AG09319 (cell line): ENCODE measurements around the gene SELPLG.

Source experiments
- DNase-seq: peaks from one replicate; pipeline ENCODE4 v3.0.0-alpha.2; 2010; ENCODE audit warnings: low read depth; ENCODE audit errors: extremely low read depth
- TF ChIP-seq, protein P1 (sequence below): IDR thresholded peaks from 2 replicates; pipeline ENCODE4 v1.5.1; 2011; ENCODE audit warnings: low read depth, mild to moderate bottlenecking, inconsistent platforms, low read length, moderate library complexity

The SELPLG gene

DNA sequence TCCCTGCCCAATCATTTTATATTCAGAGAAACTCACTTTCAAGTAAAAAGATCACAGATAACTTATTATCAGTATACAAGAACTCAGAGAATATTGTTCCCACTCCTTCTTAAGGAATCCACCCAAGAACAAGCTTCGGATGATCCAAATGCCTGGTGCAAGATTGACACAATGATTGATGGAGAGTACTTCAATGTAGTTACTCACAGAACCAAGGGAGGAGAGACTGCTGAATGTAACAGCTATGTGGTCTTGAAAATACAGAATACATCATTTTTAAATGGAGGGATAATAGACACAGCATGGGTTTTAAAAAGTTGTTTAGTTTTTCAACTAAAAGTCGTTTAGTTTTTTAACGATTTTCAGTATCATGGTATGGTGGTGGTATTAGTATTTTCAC is 38.4 kb upstream of the SELPLG start:
- TF ChIP-seq, protein P1, sequence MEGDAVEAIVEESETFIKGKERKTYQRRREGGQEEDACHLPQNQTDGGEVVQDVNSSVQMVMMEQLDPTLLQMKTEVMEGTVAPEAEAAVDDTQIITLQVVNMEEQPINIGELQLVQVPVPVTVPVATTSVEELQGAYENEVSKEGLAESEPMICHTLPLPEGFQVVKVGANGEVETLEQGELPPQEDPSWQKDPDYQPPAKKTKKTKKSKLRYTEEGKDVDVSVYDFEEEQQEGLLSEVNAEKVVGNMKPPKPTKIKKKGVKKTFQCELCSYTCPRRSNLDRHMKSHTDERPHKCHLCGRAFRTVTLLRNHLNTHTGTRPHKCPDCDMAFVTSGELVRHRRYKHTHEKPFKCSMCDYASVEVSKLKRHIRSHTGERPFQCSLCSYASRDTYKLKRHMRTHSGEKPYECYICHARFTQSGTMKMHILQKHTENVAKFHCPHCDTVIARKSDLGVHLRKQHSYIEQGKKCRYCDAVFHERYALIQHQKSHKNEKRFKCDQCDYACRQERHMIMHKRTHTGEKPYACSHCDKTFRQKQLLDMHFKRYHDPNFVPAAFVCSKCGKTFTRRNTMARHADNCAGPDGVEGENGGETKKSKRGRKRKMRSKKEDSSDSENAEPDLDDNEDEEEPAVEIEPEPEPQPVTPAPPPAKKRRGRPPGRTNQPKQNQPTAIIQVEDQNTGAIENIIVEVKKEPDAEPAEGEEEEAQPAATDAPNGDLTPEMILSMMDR, result no peak
- no peak for DNase-seq

- no peak for DNase-seq
- TF ChIP-seq, protein P1, result no peak
Measured at GRCh38 chr12:108671110-108671509, 37.4 kb upstream of the SELPLG start.

- TF ChIP-seq, protein P1, result no peak
- no peak for DNase-seq
Measured at GRCh38 chr12:108670066-108670631, 36.5 kb upstream of the SELPLG start.

GRCh38 chr12:108668542-108668941 is 34.8 kb upstream of the SELPLG start:
- TF ChIP-seq, protein P1, result no peak
- no peak for DNase-seq

- TF ChIP-seq, protein P1, result no peak
- no peak for DNase-seq
Measured at GRCh38 chr12:108668063-108668462, 34.4 kb upstream of the SELPLG start.

GRCh38 chr12:108667349-108667748 is 33.7 kb upstream of the SELPLG start:
- DNase-seq, result no peak
- TF ChIP-seq, protein P1, result no peak

GRCh38 chr12:108666401-108666881 is 32.7 kb upstream of the SELPLG start:
- DNase-seq, result no peak
- TF ChIP-seq, protein P1, result no peak
